Epidermal melanocyte (primary cell): ENCODE measurements around the gene ABCD3.

Source experiments
- DNase-seq: peaks from one replicate; pipeline ENCODE4 v3.0.0; 2011; ENCODE audit warnings: low spot score; ENCODE audit not compliant: insufficient read length

ABCD3 gene

DNA sequence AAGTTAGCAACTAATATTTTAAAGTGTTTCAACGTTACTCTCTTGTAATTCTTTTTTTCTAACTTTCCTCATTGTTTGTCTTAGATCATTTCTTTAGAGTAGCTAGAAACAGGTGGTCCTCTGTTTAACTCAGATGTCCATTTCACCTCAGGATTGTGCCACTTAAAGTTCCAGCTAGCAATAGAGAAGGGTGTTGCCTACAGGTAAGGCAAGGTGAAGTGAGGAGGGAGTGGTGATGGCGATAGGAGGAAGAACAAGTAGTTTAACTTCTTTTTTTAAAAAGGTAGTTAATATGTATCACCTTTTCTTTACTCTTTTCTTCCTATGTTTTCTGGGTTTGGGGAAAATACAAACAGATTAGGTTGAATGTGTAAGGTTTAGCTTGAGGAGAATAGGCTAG lies 44.4 kb downstream of the ABCD3 start:
- DNase-seq: no peak

DNA sequence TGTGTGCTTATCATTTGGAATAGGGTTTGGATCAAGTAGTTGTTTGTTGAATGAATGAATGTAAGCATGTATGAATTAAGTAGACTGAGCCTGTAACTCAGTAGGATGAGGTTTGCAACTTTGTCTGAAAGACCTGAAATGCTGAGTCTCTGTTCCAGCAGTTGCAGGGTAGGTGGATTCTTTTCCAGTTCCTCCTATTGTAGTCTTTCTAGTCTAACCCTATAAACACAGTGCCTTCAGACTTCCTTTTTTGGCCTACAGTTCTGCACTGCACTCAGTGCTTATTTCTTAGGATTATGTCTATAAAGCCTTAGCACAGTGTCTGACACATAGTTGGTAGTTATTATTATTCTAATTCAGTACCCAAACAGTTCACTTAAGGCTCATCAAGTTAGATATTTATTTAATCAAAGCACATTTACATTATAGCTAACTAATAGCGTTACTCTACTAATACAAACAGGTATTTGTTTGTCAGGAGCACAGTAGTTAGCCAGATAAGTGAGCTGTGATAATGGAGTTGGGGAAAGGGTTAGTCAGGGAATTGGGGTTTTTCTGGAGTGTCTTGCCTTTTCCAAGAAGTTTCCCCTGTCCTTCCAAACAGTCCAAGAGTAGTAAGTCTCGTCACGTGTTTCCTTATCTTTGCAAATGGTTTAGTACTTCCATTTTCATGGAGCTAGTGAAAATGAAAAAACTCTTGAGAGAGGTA lies 45.0 kb downstream of the ABCD3 start:
- DNase-seq: no peak

- no peak for DNase-seq
Measured at GRCh38 chr1:94463765-94464330, 45.7 kb downstream of the ABCD3 start.

GRCh38 chr1:94468708-94469107 lies 50.5 kb downstream of the ABCD3 start:
- DNase-seq: no peak

- DNase-seq: no peak
Measured at GRCh38 chr1:94471271-94471670, 53.1 kb downstream of the ABCD3 start.

- DNase-seq: no peak
Measured at GRCh38 chr1:94475232-94475631, 57.0 kb downstream of the ABCD3 start.

DNA sequence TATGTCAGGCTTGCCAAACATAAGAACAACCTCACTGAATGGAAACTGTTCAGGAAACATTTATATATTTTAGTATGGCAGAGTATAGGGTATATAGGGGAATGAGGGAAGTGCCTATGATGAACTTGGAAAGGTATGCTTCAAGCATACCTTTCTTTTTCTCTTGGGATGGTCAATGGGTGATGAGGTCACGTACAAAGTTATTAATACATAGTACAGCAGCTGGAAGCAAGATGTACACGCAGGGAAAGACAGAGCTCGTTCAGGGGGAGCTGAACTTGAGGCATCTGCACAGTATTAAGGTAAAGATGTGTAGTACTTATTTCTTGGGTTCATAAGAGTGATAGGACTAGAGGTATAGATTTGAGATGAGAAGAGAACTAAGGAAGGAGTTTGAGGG lies 61.5 kb downstream of the ABCD3 start:
- DNase-seq: no peak

DNA sequence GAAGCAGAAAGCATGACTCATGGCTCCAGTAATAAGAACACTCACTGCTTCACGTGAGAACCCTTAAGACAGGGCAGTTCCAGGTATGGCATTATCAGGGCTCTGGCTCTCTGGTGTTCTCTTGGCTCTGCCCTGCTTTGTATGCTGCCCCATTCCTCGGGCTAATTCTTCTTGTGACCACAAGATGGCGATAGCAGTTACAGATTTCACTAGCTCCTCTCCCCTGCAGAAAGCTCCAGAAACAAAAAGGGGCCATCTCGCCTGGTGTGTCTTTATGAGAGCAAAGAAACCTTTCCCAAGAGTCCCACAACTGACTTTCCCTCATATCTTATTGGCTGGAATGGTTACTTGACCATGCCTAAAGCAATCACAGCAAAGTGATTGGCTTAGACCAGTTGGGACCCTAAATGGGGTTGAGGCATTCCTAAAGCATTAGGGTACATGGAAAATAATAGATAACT lies 63.3 kb downstream of the ABCD3 start:
- peak; percentile 49 for DNase-seq

- DNase-seq: no peak
Measured at GRCh38 chr1:94486990-94487389, 68.8 kb downstream of the ABCD3 start.

- DNase-seq: no peak
Measured at GRCh38 chr1:94490556-94490955, 72.4 kb downstream of the ABCD3 start.

DNA sequence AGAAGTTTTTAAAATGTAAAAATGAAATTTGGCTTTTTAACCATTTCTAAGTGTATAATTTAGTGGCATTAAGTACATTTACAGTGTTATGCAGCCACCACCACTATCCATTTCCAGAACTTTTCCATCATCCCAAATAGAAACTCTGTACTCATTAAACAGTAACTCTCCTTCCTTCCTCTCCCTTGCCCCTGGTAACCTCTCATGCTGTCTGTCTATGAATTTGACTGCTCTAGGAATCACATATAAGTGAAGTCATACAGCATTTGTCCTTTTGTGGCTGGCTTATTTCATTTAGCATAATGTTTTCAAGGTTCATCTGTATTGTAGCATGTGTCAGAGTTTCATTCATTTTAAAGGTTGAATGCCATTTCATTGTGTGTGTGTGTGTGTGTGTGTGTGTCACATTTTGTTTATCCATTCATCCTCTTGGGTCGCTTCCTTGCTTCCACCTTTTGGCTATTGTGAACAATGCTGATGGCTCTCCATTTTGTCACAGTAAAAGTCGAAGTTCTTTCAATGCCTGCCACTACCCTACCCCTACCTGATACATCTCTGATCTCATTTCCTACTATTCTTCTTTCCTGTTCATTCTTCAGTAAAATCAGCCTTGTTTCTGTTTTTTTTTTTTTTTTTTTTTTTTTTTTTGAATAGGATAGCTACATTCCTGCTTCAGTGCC lies 78.0 kb downstream of the ABCD3 start:
- DNase-seq: no peak

DNA sequence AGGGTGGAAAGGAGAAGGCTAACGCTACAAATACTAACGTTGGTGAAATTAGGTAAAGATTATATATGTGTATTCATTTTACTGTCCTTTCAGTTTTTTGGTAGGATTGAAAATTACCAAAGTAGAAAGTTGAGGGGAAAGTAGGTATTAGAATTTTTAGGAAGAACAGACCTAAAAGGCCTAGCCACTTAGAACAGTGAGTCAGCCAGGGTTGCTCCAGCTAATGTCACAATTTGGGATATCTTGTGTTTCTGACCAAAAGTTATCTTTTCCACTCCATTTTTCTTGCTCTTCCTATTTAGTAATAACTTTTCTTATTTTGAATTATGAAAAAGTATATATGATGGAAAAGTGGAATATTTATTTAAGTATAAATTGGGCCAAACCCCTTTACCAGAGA lies 83.2 kb downstream of the ABCD3 start:
- no peak for DNase-seq

- no peak for DNase-seq
Measured at GRCh38 chr1:94501935-94502334, 83.7 kb downstream of the ABCD3 start.

- DNase-seq: no peak
Measured at GRCh38 chr1:94503153-94503552, 85.0 kb downstream of the ABCD3 start.

DNA sequence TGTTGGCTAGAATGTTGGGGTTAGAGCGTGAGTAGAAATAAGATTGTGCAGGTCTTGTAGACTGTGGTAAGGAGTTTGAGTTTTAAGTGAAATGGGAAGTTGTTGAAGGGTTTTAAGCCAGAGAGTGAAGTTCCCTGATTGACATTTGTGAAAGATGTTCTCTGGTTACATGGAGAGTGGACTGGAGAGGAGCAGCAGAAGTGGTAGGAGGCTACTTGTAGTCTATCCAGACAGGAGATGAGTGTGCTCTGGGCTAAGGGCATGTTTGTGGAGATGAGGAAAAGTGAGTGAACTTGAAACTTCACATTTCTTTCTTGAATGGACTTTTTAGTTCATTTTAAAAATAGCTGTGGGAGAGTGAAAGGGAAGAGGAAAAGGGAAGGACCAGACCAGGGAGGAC lies 86.4 kb downstream of the ABCD3 start:
- DNase-seq: no peak

- DNase-seq: no peak
Measured at GRCh38 chr1:94512816-94513215, 94.6 kb downstream of the ABCD3 start.

DNA sequence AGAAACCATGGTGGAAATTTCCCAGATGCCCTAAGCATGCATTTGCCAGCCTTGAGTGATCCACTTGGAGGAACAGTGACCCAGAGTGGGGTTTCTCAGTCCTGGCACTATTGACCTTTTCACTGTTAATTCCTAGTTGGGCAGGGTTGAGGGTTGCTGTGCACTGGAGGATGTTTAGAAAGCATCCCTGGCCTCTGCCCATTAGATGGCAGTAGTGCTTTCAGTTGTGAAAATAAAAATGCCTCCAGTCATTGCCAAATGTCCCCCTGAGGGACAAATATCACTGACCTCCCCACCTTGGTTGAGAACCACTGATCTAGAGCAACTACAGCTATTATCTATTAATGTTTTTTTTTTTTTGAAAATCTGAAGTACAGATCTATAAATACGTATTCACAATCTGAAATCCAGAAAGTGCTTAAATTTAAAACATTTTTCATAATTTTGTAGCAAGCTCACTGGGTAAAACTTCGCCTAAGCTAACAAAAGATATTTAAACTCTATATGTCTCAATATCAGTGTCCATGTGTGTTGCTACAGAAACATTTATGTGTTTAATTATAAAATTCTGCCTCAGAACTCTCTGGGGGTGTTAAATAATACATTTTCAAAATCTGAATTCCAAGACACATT lies 96.0 kb downstream of the ABCD3 start:
- no peak for DNase-seq

GRCh38 chr1:94515296-94515947 lies 97.2 kb downstream of the ABCD3 start:
- DNase-seq: no peak

DNA sequence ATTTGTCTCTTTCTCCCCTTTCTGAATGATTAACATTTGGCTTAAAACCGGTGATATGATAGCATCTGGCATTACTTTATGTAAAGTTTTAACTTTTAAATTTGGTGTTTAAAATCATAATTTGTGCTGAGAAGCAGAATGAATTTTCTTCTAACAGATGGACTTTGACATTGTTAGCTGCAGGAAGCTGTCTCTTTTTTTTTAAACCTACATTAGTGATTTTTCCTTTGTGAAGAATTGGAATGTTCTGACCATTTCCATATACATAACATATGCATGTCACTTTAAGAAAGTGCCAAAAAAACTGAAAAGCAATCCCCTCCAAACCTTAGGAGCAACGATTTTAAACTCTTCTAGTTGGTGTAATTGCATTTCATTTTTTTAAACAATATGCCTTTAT lies 101.2 kb downstream of the ABCD3 start:
- no peak for DNase-seq

DNA sequence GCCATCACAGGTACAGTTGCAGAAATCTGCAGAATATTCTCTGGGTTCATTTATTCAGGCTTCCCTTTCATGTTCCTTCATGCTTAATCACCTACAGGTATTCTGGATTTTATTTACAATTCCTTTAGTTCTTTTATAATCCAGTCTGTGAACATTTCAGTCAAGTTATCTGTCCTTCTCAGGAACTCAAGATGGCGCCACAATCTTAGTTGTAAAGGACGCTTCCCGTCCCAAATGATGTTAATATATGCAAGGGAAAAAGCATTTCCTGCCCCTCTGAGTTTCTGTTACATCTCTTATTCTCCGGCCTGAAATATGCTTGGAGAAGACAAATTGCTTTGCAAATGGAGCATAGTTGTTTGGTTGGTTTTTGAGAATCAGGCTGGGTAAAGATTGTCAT lies 104.1 kb downstream of the ABCD3 start:
- no peak for DNase-seq

- no peak for DNase-seq
Measured at GRCh38 chr1:94524531-94524930, 106.3 kb downstream of the ABCD3 start.
